Measurements from ENCODE around the gene SELENON.

DNA sequence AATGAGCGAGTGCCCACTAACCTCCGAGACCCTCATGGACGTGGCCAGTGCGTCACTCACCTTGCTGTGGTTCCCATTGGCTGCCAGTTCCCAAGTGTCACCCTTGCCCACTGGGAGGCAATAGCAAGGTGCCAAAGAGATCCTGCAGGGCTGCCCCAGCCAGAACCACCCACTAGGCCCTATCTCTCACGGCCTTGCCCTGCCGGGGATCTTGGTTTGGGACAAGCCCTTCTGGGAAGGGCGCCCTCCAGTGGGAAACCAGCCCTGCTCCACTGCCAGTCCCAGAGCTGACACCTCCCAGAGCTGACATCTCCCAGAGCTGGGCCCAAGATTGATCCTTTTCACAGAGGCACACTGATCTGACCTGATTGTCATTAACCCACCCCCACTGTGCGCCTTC, 2.1 kb upstream of the SELENON start:
- TF ChIP-seq E2F6 (IDR thresholded peaks at IDR 0.05; ENCODE audit: borderline replicate concordance, low read depth) (no peak), KDM5A (IDR thresholded peaks at IDR 0.05) (no peak)
